GM19099 (cell line): Measurements from ENCODE around the gene DENND1A.

ENCODE experiments used
- POLR2A ChIP-seq: IDR thresholded peaks from 3 replicates; pipeline ENCODE4 v1.6.1; 2011; ENCODE audit warnings: low read depth; ENCODE audit not compliant: insufficient read length; ENCODE audit errors: extremely low read depth

DENND1A gene

DNA sequence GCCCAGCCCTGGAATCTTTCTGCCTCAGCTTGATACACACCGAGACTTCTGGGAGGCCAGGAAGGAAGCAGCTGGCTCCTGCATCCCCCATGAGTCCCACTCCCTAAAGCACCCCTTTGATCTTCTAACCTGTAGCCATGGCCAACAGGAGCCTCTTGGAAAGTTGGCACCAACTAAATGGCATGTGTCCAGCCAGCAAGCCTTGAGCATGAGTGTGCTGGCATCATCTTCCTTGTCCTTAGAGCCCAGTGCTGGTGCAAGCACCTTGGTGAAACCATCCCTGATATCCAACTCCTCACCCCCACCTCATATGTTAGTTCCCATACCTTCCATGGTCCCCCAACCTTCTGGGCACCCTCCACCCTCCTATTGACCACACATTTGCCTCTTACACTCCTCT is 443.5 kb downstream of the DENND1A start:
- TF ChIP-seq POLR2A = no peak

DNA sequence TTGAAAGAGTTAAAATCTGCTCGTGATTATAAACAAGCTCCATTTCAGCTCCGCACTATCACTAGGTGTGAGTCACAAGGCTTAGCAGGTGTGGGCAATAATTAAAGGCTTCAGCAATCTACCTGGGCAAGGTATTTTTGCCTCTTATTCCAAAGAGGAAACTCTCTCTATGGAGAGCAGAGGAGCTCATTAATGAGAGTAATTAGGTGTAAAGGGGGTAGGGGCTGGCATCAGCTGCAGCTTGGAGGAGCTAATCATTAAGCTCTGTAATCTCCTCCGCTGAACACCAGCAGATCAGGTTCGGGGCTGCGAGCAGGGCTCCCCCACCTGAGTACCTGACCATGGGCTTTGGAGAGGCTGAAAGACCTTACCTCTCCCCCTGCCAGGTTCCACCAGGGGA is 444.7 kb downstream of the DENND1A start:
- no peak for TF ChIP-seq POLR2A

DNA sequence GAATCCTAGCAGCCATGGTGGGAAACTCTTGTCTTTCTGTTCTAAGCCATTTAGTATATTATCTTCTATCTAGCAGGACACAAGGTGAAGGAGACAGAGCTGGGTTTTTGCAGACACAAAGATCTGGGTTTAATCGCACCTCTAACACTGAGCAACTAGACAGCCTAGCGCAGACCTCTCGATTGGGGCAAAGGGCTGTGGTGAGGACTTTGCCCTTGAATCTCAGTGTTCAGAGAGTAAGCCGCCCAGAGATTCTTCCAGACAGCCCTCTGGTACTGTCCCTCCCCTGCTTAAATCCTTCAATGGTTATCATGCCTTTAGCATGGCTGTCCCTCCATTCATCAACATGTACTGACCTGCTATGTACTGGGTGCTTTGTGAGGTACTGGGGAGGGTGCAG is 445.8 kb downstream of the DENND1A start:
- no peak for TF ChIP-seq POLR2A

DNA sequence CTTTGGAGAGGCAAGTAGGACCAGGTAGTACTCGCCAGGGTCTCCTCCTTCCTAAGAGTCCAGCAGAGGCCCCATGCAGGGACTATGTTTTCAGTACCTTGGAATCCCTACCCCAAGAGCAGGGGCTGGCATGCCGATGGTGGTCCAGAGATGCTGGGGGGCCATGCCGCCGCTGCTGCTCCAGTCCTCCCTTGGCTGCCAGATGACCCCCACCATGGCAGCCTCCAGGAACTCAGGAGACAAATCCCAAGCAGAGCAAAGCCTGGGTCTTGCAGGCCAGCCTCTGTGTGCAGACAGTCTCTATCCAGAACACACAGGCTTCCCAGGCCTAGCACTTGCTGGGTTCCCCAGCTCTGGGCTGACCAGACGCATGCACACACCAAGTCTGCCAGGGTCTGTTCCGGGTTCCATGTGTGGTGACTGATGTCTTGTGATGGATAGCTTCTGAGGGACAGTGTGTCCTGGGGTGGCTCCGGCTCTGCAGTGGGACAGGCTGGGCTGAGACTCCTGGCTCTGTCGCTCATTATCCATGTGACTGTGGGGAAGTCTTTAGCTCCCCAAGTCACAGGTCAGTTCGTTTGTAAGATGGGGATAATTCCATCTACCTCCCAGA is 446.6 kb downstream of the DENND1A start:
- no peak for TF ChIP-seq POLR2A

DNA sequence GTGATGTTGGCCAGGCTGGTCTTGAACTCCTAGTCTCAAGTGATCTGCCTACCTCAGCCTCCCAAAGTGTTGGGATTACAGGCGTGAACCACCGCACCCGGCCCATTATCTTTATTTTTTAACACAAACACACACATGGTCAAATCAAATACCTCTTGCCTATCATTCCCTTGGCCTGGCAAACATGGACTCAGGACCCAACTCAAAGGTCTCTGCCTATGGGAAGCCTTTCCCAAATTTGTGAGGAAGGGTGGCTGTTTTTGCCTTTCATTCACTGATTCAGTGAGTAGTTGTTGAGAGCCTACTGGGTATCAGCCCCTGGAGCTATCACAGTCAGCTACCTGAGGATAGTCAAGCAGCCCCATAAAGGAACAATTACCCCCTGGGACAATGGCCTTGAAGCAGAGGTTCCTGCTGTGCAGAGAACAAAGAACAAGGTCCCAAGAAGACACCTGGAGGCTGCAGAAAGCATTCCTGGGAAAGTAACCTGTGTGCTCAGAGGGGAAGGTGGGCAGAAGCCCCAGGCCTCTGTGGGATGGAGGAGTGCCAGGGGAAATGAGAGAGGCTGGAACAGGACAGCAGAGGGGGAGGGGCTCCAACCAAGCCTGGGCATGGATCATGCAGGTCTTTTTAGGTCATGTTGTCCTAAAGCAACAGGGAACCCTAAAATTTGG is 447.5 kb downstream of the DENND1A start:
- no peak for TF ChIP-seq POLR2A

DNA sequence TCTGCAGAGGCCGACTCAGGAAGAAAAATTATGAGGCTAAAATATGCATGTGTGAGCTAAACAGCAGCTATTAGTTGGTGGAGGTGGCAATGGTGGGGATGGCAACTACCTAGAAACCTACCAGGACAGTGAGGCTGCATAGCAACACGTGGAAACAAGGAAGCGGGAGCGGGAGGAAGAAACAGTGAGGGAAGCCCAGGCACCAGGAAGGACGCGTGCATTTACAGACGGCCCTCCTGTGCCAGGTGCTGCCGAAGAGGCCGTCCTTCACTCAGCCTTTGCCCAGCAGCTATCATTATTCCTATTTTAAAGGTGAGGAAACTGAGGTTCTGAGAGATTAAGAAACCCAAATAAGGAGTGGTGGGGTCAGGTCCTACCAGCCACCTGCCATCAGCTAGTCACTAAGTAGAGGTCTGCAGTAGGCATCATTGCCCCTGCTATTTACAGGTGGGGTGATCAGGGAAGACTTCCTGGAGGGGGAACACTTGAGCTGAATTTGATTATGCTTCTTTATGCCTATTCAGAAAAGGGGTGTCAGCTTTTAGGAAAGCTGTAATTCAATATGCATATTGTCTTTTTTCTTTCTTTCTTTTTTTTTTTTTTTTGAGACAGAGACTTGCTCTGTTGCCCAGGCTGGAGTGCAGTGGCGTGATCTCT is 448.6 kb downstream of the DENND1A start:
- no peak for TF ChIP-seq POLR2A

DNA sequence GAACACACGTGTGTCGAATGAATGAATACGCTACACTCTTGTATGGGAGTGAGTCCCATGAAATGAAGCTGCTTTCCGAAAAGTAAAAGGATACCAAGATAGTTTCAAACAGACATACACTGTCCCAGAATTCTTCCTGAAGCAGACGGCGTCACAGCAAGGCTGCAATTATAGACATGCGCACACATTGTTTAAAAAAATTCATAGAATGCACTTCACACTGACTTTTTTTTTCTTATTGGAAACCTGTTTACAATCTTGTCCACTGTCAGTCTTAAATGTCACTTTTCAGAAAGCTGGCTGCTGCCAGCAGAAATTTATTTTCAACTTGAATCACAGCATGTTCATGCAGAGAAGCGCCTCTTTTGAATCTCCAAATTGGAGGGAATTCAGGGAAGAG is 449.1 kb downstream of the DENND1A start:
- no peak for TF ChIP-seq POLR2A

DNA sequence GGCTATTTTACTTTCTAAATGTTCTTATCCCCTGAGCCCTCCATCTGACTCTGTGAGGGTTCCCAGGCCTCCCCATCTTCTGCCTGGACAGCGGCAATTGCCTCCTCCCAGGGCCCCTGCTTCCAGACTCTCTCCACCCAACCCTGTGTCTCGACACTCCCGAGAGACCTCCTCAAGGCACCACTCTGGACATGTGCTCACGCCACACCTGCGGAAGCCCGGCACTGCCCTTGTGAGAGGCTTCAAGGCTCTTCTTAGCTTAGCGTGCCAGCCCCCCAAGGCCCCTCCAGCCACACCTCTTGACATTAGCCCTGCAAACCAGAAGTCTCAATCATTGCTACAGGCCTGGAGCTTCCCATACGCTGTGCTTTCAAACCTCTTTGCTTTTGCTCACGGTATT is 449.8 kb downstream of the DENND1A start:
- no peak for TF ChIP-seq POLR2A

DNA sequence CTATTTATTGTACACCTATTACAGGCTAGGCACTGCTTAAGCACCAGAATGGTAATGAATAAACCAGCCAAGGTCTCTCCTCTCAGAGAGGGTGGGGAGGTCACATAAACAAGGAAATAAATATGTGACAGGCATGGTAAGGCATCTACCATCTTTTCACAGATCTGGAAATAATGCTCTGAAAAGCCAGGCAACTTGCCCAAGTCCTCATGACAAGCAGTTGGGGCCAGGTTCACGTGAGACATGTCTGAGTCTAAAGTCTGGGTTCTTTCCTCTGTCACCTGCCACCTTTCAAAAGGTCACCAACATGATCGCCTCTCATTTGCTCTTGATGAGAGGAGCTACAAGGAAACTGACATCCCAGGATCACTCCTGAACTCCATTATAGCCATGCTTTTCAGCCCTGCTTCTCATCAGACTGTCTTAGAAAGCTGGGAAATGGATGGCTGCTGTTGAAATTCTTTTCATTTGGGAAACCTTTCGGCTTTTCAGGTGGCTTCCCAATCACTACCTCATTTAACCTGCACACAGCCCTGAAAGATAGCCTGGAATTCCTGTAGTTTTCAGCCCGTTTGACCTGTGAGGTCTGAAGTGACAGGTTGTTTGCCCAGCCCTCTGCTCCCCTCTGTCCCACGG is 450.8 kb downstream of the DENND1A start:
- TF ChIP-seq POLR2A = no peak

DNA sequence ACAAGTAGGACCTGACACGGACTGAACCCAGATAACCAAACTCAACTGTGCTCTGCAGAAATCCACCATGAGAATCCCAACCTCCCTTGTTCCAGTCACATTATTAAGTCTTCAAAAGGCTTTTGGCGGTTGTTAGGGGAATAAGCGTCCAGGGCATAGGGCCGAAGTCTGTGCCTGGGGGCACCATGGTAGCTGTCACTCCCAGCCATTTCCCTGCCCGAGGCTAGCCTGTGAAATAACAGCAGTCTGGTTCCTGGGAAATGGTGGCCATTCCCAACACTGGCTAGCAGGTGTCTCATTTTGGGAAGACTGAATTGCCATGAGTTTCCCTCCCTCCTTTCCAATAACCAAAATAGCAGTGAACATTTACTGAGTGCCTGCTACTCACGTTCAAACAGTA is 451.8 kb downstream of the DENND1A start:
- TF ChIP-seq POLR2A = no peak

DNA sequence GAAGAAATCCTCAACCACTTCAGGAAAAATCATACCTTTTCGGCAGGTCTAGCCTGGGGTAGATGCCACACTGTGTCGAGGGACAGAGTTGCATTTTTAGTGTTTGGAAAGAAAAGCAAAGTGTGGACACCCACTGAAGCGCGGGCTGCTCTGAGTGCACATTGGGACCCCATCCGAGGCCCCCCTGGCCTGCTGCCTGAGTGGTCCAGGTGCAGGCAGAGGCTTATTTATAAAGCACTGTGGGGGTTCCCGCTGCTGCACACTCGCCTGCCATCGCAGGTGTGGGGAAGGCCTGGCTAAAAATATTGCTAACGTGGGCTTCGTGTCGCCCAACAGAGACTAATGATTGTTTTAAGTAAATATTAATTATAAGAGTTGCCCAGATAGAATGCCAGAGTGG is 454.5 kb downstream of the DENND1A start:
- no peak for TF ChIP-seq POLR2A

DNA sequence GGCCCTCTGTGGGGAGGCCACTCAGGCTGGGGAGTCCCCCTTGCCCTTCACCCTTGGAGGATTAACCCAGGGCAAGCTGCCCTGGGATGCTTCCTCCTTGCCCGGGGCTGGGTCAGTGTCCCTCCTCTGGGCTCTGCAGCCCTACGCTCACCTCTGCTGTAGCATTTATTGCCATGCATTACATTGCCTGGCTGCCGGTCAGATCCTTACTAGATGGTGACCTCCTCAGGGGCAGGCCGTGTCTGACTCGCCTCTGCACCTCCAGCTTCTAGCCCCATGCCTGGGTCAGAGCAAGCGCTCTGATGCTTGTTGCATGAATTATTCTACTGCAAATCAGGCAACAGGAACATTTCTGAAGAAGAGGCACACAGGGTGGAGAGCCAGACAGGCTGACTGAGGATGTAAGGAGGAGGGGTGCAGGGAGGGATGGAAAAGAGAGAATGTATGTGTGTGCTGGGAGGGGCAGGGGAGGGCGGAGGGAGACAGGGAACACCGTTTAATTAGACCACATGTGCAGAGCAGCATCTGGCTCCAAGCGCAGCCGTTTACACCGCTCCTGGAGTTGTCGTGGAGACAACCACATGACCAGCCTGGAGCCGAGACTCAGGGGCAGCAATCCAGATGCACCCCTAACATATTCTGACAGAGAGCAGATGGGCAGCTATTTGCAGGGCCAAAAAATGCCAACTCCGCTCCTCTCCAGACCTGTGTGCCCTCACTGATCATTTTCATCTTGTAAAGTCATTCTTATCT is 456.9 kb downstream of the DENND1A start:
- no peak for TF ChIP-seq POLR2A

DNA sequence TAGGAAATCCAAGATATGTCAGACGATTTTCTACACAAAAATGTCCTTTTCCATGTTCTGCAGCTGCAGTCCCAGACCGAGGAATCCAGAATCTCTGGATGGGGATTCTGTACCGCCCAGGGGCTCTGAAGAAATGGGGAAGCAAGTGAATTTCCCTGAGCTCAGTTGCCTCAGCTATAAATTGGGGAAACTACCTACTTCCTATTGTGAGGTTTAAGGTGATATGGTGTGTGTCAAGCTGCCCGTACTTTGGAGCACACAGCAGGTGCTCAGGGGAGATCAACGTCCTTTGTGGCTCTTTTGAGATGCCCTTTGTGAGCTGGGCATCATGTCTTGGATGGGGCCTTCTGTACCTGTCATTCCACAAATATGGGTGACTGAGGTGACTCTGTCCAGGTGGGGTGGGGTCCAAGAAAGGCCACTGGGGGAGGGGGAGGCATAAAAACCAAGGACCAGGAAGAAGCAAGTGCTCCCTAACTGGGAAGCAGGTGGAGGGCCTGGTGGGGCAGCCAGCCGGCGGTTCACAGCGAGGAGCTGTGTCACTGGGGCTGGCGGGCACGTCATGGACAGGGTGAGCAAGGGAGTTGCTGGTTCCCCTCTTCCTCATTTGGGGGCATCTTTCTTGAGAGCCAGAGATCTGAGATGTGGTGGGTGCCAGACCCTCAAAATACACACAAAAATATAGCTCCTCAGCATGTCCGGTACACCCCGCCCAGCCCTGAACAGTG is 457.9 kb downstream of the DENND1A start:
- TF ChIP-seq POLR2A = no peak

DNA sequence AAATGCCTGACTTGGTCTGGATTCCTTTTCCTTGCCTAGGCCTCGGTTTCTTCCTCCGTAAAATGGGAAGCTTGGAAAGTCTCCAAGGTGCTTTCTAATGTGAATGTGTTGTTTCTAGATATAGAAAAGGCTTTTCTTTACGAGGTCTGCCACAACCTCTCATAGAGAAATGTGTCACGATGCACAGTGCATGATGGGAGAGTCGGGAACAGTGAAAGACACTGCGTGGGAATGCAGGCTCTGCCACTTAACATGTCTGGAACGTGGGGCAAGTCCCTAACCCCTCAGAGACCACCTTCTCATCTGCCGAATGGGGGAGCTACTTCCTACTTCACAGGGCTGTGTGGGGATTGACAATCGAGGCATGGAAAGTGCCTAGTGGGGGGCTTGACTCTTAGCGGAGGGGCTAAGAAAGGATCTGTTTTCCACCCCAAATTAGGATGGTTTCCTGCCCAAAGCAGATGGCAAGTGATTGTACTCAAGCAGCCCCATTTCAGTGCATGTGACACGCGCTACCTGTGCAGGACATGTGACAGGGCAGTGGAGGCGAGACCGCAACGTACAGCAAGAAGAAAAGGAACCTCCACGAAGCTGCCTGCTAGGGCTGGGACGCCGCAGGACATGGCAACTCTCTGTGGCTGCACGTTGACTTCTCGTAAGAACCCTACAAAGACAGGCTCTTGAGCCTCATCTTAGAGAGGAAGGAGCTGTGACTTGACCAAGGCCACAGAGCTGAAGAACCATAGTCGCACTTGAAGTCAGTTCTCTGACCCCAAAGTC is 458.7 kb downstream of the DENND1A start:
- TF ChIP-seq POLR2A = no peak
